CD4-positive, alpha-beta T cell treated with Interleukin-4 for 4 hours (primary cell): ENCODE data around the gene SSUH2.
"Not testable (repeated sequence)": the region's sequence is repeated elsewhere in the genome, so short reads cannot be mapped to it uniquely, and the experiment has no call there.

Source experiments
- DNase-seq: peaks from one replicate; pipeline ENCODE4 v3.0.0-alpha.2; 2020

Gene SSUH2

DNA sequence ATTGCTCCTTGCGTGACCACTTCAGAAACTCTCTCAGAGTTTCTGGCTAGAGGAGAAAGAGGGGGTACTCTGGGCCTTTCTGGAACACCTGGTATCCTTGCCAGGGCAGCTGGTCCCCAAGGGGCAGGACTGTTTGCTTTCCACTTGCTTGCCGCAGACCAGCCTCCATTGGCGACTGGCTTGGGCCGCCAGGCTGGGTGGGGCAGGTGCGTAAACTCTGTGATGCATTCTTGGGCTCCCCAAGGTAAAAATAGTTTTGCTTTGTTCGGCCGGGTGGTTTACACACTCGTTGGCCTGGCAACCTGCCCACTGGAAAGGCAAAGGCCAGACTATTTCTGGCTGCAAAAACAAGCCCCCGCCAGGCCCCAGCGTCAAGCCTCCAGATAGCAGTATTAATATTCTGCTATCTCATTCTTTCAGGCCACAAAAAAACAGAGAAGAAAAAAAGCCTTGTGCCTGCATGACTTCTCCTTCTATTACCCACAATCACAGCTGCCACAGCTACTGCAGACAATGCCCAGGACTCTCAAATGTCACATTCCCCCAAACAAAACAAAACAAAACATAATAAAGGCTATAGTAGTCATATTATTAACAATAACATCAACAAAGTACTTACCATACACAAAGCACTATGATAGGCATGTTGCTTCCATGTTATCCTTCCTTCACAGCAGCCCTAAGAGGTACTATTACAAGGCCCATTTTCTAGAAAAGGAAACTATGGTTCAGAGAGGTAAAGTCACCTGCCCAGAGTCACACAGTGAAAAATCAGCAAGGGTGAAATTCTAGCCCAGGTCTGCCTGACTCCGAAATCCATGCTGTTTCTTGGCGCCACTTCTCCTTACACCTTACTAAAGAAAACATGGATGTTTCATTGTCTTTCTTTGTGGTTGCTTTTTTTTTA is 14.0 kb upstream of the SSUH2 start:
- peak; percentile 23 for DNase-seq

DNA sequence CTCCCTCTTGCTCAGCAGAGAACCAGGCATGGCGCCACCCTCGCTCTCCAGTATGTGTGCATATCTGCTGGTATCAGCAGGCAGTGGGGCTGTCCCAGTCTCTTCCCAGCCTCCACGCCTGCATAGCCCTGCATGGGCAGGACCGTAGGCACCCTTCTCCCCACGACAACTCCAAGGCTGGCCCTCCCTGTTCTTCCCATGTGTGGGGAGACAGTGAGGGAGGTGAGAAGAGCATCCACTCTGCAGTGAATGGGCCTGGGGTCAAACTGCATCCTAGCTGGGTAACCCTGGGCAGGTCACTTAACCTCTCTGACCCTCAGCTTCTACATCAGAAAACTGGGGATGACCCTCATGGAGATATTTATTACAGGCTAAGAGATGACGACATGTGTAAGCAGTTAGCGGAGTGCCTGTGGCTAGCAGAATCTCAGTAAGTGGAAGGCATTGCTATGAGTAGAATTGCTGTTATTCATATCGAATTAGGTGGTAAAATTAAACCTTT is 13.3 kb upstream of the SSUH2 start:
- no peak for DNase-seq

DNA sequence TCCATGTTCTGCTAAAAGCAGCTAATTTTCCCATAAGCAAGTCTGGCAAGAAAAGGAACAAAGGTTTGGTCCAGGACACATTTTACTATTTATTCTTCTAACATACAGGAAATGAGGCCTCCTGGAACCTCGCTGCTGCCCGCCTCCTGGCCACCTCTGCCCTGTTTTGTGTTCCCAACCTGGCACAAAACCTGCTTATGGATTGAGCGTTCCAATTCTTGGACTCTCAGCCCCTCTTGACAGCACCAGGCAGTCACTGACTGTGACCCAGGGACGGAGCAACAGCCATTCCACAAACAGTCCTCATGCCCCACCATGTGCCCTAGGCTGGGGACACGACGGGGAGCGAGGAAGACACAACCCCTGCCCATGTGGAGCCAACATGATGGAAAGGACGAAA is 11.6 kb upstream of the SSUH2 start:
- no peak for DNase-seq

- no peak for DNase-seq
These were observed 10.8 kb upstream of the SSUH2 start for GRCh38 chr3:8655387-8655835.

DNA sequence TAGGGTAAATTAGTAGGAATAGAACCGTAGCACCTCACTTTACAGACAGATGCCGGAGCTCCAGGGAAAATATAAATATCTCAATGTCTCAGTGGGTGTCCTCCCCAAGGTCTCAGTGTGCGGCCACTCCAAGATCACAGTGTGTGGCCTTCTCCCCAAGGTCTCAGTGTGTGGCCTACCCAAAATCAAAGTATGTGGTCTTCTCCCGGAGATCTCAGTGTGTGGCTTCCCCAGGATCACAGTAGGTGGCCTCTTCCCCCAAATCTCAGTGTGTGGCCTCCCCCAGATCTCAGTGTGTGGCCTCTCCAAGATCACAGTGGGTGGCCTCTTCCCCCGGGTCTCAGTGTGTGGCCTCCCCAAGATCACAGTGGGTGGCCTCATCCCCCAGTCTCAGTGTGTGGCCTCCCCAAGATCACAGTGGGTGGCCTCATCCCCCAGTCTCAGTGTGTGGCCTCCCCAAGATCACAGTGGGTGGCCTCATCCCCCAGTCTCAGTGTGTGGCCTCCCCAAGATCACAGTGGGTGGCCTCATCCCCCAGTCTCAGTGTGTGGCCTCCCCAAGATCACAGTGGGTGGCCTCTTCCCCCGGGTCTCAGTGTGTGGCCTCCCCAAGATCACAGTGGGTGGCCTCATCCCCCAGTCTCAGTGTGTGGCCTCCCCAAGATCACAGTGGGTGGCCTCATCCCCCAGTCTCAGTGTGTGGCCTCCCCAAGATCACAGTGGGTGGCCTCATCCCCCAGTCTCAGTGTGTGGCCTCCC is 10.2 kb upstream of the SSUH2 start:
- DNase-seq: not testable (repeated sequence)

GRCh38 chr3:8653800-8654408 is 9.3 kb upstream of the SSUH2 start:
- DNase-seq: no peak

- no peak for DNase-seq
These were observed 7.9 kb upstream of the SSUH2 start for GRCh38 chr3:8652324-8652987.

DNA sequence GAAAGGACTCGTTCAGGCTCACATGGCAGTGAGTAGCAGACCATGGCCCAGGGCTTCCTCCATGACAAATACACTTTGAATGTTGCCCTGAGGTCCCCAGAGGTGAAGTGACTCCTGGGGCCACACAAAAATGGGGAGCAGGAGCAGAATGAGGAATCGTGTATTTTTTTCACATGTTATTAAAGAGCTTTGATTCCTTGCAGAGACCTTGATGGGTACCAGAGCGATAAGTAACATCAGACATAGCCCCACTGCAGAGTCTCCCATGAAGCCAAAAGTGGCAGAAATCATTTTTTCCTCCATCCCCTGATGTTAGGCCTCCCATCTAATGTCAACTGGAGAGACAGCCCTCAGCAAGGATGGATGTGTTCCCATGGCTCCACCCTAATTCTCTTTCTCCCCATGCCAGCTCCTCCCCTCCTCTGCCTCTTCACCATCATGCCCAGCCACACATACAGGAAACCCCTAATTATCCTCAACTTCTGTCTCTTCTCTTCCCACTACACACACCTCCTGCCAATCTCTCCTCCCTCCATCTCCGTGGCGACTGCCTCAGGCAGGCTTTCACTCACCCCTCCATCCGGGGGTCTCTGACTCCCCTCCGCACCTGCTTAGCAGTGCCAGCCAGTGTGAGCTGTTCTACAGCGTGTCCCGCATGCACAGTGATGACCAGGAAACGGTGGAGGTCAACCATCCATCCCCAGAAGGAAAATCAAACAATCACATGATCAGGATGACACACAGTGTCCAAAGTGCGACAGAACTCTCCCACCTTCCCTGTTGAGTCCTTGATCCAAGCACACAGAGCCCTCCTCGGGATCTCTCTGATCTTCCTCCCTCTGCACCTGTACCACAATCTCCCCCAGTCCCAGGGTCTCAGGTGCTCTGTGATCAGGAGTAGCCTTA is 7.1 kb upstream of the SSUH2 start:
- DNase-seq: no peak

DNA sequence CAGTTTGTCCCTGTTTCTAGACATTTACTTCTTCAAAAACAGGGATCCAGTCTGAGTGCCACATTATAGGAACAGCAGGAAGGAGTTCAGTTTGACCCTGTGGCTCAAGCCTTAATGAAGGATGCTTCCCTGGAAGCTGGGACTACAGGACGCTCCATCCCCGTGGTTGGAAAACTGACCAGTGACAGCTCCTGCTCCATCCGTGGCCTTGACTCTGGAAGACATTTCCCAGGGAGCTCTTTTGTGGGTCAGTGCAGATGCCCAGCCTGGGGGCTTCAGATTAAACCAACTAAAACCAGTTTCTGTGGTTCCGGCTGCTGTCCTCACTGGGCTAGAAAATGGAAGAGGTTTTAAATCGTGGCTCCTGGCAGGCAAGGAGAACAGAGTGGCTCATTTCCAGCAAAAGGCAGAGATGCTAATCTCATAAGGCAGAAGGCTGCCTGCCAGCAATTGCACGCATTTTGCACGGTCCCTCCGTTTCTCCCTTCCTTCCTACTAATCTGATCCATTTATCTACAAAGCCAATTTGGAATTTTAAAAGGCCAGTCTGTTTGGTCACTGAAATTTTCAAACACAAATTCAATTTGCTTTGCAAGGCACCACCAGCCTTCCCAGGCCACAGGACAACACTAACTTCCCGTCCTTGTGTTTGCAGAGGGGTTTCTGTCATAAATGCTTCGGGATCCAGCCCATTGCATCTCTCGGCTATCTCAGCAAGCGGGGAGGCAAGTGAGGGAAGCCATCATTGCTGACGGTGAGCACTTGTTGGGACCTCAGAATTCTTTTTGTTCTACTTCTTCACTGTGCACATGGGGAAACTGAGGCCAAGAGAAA is 6.2 kb upstream of the SSUH2 start:
- no peak for DNase-seq

DNA sequence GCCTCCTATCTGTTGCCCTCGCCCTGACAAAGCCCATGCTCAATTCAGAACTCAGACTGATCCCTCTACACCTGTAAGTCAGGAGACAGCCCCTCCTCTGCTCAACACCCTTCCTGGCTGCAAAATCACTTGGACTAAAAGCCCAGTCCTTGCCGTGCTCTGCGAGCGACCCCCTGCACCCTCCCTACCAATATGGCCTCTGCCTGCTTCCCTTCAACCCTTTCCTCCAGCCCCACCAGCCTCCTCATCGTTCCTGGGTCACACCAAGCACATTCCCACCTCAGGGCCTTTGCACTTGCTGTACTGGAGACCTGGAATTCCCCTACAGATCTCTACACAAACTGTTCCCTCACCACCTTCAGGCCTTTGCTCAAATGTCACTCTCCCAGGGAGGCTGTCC is 5.2 kb upstream of the SSUH2 start:
- no peak for DNase-seq

DNA sequence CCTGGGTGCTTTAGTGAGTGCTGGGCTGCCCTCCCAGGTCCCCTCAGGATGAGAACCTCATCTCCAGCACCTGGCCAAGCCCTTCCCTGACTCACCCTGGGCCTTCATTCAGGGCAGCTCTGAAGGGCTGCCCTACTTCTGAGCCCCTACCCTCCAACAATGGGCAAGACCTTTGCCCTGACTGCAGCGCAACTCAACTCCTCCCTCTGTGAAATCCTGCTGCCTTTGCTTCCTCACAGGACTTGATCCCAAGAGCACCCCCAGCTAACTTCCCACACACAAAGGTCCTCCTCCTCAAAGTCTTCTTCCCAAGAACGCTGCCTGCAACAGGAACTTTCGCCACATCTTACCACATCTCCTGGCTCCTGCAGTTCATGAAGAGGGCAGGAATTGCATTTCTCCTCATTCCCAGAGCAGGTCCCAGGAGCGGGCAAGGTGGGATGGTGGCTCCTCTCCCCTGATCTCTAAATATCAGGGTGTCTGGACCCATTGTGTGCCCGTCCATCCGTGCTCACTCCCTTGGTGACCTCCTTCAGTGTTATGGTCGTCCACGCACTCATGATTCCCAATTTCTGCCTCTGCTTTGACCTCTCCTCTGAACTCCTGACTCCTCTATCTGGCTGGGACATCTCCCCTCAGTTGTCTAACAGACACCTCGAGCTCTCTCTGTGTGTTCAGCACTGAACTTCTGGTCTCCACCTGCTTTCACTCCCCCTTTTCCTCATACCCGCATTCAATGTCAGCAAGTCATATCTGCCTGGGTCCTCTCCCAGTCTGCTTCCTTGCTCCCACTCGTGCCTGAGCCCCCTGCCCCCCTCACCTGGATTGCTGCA is 4.5 kb upstream of the SSUH2 start:
- no peak for DNase-seq

- no peak for DNase-seq
These were observed 2.8 kb upstream of the SSUH2 start for GRCh38 chr3:8647137-8647985.

DNA sequence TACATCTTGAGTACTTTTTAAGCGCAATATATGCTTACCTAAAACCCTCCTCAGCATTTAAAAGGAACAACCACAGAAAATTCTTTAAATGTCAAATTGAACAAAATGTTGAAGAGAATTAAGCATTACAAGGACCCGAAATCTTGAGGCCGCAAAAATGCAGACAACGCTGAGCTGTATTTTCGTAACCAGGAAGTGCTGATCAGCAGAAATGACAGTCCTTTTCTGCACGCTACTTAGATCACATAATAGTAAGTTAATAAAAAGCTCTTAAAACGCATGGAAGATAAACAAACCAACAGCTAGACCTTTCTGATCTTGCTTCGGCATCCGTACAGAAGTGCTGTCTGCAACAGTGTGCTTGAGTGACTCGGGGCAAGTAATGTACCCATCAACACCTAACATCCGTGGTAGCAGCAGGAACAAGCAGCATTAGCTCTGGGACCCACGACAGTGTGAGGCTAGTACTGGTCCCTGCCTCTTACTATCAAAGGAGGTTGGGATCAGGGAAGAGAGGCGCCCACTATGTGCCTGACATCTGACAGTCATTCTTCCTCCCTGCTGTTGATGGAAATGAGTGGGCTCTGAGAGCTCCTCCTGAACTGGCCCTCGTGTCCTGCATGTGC is 1.8 kb upstream of the SSUH2 start:
- DNase-seq: no peak

- no peak for DNase-seq
These were observed 1.1 kb upstream of the SSUH2 start for GRCh38 chr3:8645712-8646111.

GRCh38 chr3:8643693-8644365 is 769 bp downstream of the SSUH2 start:
- DNase-seq: no peak

DNA sequence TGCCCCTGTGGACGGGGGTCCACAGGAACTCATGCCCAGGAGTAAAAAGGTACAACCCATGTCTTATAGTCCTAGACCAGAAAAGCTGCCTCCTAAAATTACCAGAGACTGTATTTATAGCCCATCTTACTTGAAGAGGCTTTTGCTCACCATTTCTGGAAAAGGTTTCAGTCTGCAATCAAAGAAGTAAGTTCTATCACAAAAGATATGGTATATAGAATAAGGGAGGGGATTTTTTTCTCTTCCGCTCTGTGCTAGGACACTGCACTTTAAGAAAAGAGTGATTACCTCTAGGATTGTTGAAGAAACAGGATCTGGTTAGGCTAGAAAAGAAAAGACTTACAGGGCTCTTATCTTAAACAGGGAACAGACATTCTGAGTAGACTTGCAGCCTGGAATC is 2.6 kb downstream of the SSUH2 start:
- no peak for DNase-seq

DNA sequence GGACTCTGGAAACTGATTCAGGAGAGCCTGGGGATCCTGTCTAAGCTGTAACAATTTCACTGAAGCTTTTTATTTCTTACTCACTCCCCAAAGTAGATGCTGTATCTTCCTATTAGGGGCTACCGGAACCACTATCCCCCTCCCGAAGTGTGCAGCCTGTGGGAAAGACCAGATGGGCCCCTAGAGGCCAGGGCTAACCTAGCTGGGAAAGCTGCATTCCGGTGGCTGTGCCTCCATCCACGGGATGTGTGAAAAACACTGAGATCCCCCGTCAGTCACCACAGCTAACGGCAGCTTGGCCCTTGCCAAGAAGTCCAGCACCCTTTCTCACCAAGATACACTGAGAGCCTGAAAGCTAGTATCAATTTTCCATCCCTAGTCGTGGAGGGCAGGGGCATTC is 3.1 kb downstream of the SSUH2 start:
- DNase-seq: no peak

GRCh38 chr3:8640223-8640622 is 4.4 kb downstream of the SSUH2 start:
- no peak for DNase-seq
